GM21825 (cell line): Measurements from ENCODE around the gene SYT4.
"Not testable (repeated sequence)": the region's sequence is repeated elsewhere in the genome, so short reads cannot be mapped to it uniquely, and the experiment has no call there.

ENCODE experiments used
- ATAC-seq: cut with Tn5 transposase; IDR thresholded peaks from one replicate; pipeline ENCODE4 v1.9.1; 2021; ENCODE audit warnings: mild to moderate bottlenecking, moderate library complexity; ENCODE audit not compliant: unreplicated experiment

Gene SYT4

GRCh38 chr18:43277164-43277600, at the start of gene SYT4:
Gene SYT4 (minus strand): TSS chr18:43277490. CDS start chr18:43277281, 209 bp downstream.
- ATAC-seq, result no peak

- ATAC-seq, result no peak
These were observed 44.8 kb upstream of the SYT4 start for GRCh38 chr18:43322132-43322531.

- ATAC-seq, result no peak
These were observed 37.7 kb upstream of the SYT4 start for GRCh38 chr18:43314941-43315340.

- no peak for ATAC-seq
These were observed 35.6 kb upstream of the SYT4 start for GRCh38 chr18:43312891-43313290.

GRCh38 chr18:43310239-43310638, 32.9 kb upstream of the SYT4 start:
- no peak for ATAC-seq

- ATAC-seq, result no peak
These were observed 26.1 kb upstream of the SYT4 start for GRCh38 chr18:43303376-43303775.

GRCh38 chr18:43286187-43286586, 8.9 kb upstream of the SYT4 start:
- not testable (repeated sequence) for ATAC-seq

- no peak for ATAC-seq
These were observed 6.0 kb upstream of the SYT4 start for GRCh38 chr18:43283299-43283698.

- ATAC-seq, result no peak
These were observed 1.9 kb upstream of the SYT4 start for GRCh38 chr18:43279015-43279744.

- ATAC-seq, result no peak
These were observed 1.1 kb upstream of the SYT4 start for GRCh38 chr18:43278355-43278754.

- ATAC-seq, result no peak
These were observed 799 bp downstream of the SYT4 start for GRCh38 chr18:43276491-43276890.

- ATAC-seq, result no peak
These were observed 1.7 kb downstream of the SYT4 start for GRCh38 chr18:43275546-43275945.

- ATAC-seq, result no peak
These were observed 2.8 kb downstream of the SYT4 start for GRCh38 chr18:43274526-43274925.

GRCh38 chr18:43271593-43272432, 5.5 kb downstream of the SYT4 start:
- peak; percentile 72 for ATAC-seq

- no peak for ATAC-seq
These were observed 9.5 kb downstream of the SYT4 start for GRCh38 chr18:43267818-43268217.

- no peak for ATAC-seq
These were observed 11.8 kb downstream of the SYT4 start for GRCh38 chr18:43265465-43265864.

GRCh38 chr18:43248610-43249249, 28.6 kb downstream of the SYT4 start:
- no peak for ATAC-seq

- ATAC-seq, result no peak
These were observed 29.3 kb downstream of the SYT4 start for GRCh38 chr18:43247944-43248343.

GRCh38 chr18:43238429-43238828, 38.9 kb downstream of the SYT4 start:
- no peak for ATAC-seq

GRCh38 chr18:43236921-43237320, 40.4 kb downstream of the SYT4 start:
- ATAC-seq, result no peak

GRCh38 chr18:43234889-43235288, 42.4 kb downstream of the SYT4 start:
- ATAC-seq, result no peak

- no peak for ATAC-seq
These were observed 54.8 kb downstream of the SYT4 start for GRCh38 chr18:43222501-43222900.
